ENCODE data around the gene ZDHHC14.
"Not testable (repeated sequence)": the region's sequence is repeated elsewhere in the genome, so short reads cannot be mapped to it uniquely, and the experiment has no call there.

ZDHHC14 gene

DNA sequence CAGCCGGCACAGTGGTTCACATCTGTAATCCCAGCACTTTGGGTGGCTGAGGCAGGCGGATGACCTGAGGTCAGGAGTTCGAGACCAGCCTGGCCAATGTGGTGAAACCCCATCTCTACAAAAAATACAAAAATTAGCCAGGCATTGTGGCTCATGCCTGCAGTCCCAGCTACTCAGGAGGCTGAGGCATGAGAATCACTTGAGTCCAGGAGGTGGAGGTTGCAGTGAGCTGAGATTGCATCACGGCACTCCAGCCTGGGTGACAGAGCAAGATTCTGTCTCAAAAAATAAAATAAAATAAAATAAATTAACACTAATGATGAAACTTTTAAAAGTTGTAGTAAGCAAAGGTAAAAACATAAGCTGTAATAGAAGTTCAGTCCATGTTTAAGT, 82.7 kb downstream of the ZDHHC14 start:
- not testable (repeated sequence) for H3K27ac ChIP-seq (ENCODE audit: low read depth, low read length); H3K56ac ChIP-seq (ENCODE audit: low read length); H3K27me3 ChIP-seq (ENCODE audit: insufficient read depth, low read length, poor library complexity); H2AK5ac ChIP-seq (ENCODE audit: low read length); H3K4me1 ChIP-seq (ENCODE audit: control insufficient read depth, low read depth, low read length); H3K9ac ChIP-seq (ENCODE audit: low read length); H2BK5ac ChIP-seq (ENCODE audit: low read length); H3K4ac ChIP-seq (ENCODE audit: low read depth, low read length); H3K79me2 ChIP-seq (ENCODE audit: control insufficient read depth, insufficient read depth, low read length); H3K23ac ChIP-seq (ENCODE audit: low read length); H4K8ac ChIP-seq (ENCODE audit: low read depth, low read length); H3K18ac ChIP-seq (ENCODE audit: low read length); H3K36me3 ChIP-seq (ENCODE audit: control insufficient read depth, insufficient read depth, low read length); DNase-seq; H2BK120ac ChIP-seq (ENCODE audit: low read depth, low read length); H4K5ac ChIP-seq (ENCODE audit: low read length); H2BK15ac ChIP-seq (replicated peaks; ENCODE audit: low read depth); H3K4me3 ChIP-seq (ENCODE audit: low read length); H3K4me2 ChIP-seq (ENCODE audit: low read length); H3K79me1 ChIP-seq (ENCODE audit: low read length)
- no CpG with 5 or more reads among the region's 4 CpGs for WGBS (ENCODE audit: extremely low coverage, insufficient coverage, low lambda C conversion rate)

DNA sequence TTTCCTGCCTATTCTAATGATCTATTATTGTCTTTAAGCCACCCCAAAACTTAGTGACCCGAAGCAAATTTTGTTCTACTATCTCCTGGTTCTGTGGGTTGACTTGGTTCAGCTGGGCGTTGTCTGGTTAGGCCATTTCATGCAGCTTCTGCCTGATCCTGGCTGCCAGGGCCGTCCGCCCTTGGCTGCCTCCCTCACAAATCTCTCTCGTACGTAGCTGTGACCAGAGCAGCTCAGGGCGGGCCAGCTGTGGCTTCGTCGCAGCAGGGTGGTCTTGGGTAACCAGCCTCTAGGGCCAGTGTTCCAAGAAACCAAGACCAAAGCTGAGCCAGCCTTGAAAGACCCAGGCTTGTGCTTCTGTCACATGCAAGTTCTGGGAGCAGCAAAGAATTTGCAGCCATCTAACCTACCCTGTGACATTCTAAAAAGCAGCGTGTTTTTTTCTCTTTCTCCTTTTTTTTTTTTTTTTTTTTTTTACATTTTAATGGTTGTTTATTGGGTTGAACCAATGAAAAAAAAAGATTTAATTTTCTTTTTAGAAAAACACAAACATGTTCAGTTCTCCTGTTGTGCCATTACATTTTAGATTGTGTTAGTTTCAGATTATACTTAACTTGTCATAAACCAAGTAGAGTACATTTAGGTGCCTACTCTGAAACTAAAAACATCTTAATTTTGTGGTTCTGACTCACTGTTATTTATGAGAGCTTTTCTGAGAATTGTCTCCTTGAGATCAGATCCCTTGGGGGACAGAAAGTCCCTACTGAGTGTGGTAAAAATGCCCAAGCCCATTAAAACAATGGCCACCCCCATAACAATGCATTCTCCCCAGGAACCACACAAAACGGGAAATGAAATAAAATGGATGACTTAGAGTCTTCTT, 83.9 kb downstream of the ZDHHC14 start:
- H4K5ac ChIP-seq (ENCODE audit: low read length) = no peak overlapping the region
- H2AK5ac ChIP-seq (ENCODE audit: low read length) = no peak overlapping the region
- no peak overlapping the region for H3K4me2 ChIP-seq (ENCODE audit: low read length)
- H3K23ac ChIP-seq (ENCODE audit: low read length) = no peak overlapping the region
- no peak overlapping the region for H3K4me3 ChIP-seq (ENCODE audit: low read length)
- H2BK15ac ChIP-seq (replicated peaks; ENCODE audit: low read depth) = no peak overlapping the region
- H3K27ac ChIP-seq (ENCODE audit: low read depth, low read length) = no peak overlapping the region
- H4K8ac ChIP-seq (ENCODE audit: low read depth, low read length) = no peak overlapping the region
- no peaks in the 10 kb centered on the region for H3K79me1 ChIP-seq (ENCODE audit: low read length)
- no peak overlapping the region for H3K4ac ChIP-seq (ENCODE audit: low read depth, low read length)
- H3K36me3 ChIP-seq (ENCODE audit: control insufficient read depth, insufficient read depth, low read length) = no peaks in the 10 kb centered on the region
- H3K18ac ChIP-seq (ENCODE audit: low read length) = no peak overlapping the region
- H3K27me3 ChIP-seq (ENCODE audit: insufficient read depth, low read length, poor library complexity) = no peaks in the 10 kb centered on the region
- H2BK120ac ChIP-seq (ENCODE audit: low read depth, low read length) = no peak overlapping the region
- H3K4me1 ChIP-seq (ENCODE audit: control insufficient read depth, low read depth, low read length) = peaks cover 2% of the 10 kb centered on the region
- no CpG with 5 or more reads among the region's 11 CpGs for WGBS (ENCODE audit: extremely low coverage, insufficient coverage, low lambda C conversion rate)
- H3K9ac ChIP-seq (ENCODE audit: low read length) = no peak overlapping the region
- no peak overlapping the region for H2BK5ac ChIP-seq (ENCODE audit: low read length)
- H3K79me2 ChIP-seq (ENCODE audit: control insufficient read depth, insufficient read depth, low read length) = no peaks in the 10 kb centered on the region
- peak overlapping the region; percentile 57 for H3K56ac ChIP-seq (ENCODE audit: low read length)
- DNase-seq = no peak

DNA sequence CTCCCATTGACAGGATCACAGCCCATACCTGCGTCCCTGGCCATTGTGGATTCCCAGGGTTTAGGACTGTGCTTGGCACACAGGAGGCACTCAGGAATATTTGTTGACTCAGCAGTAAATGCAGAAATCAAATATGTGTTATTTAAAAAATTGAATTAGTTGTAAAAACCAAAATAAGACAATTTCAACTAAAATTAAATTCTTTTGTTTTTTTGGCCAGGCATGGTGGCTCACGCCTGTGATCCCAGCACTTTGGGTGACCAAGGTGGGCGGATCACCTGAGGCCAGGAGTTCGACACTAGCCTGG, 85.3 kb downstream of the ZDHHC14 start:
- Histone ChIP-seq H2BK120ac (ENCODE audit: low read depth, low read length) (no peak overlapping the region), H3K9ac (ENCODE audit: low read length) (no peak overlapping the region), H3K79me2 (ENCODE audit: control insufficient read depth, insufficient read depth, low read length) (no peaks in the 10 kb centered on the region), H3K4me2 (ENCODE audit: low read length) (no peak overlapping the region), H3K36me3 (ENCODE audit: control insufficient read depth, insufficient read depth, low read length) (no peaks in the 10 kb centered on the region), H2BK5ac (ENCODE audit: low read length) (no peak overlapping the region), H2AK5ac (ENCODE audit: low read length) (peak overlapping the region; percentile 40), H3K23ac (ENCODE audit: low read length) (peak overlapping the region; percentile 16), H2BK15ac (replicated peaks; ENCODE audit: low read depth) (no peak overlapping the region), H3K27me3 (ENCODE audit: insufficient read depth, low read length, poor library complexity) (no peaks in the 10 kb centered on the region), H4K8ac (ENCODE audit: low read depth, low read length) (no peak overlapping the region), H3K4ac (ENCODE audit: low read depth, low read length) (no peak overlapping the region), H3K18ac (ENCODE audit: low read length) (no peak overlapping the region), H3K79me1 (ENCODE audit: low read length) (no peaks in the 10 kb centered on the region), H3K56ac (ENCODE audit: low read length) (no peak overlapping the region), H3K4me1 (ENCODE audit: control insufficient read depth, low read depth, low read length) (peaks cover 2% of the 10 kb centered on the region), H3K4me3 (ENCODE audit: low read length) (no peak overlapping the region), H4K5ac (ENCODE audit: low read length) (no peak overlapping the region), H3K27ac (ENCODE audit: low read depth, low read length) (no peak overlapping the region)
- WGBS (ENCODE audit: extremely low coverage, insufficient coverage, low lambda C conversion rate) = no CpG with 5 or more reads among the region's 4 CpGs
- no peak for DNase-seq

DNA sequence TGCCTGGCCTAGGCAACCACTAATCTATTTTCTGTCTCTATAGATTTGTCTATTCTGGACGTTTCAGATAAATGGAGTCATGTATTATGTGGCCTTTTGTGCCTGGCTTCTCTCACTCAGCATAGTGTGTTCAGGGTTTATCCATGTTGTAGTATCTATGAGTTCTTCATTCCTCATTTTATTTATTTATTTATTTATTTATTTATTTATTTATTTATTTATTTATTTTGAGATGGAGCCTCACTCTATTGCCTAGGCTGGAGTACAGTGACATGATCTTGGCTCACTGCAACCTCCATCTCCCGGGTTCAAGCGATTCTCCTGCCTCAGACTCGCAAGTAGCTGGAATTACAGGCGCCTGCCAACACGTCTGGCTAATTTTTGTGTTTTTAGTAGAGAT, 86.3 kb downstream of the ZDHHC14 start:
- DNase-seq; H3K36me3 ChIP-seq (ENCODE audit: control insufficient read depth, insufficient read depth, low read length); H2BK15ac ChIP-seq (replicated peaks; ENCODE audit: low read depth); H4K5ac ChIP-seq (ENCODE audit: low read length); H2BK5ac ChIP-seq (ENCODE audit: low read length); H3K23ac ChIP-seq (ENCODE audit: low read length); H3K79me1 ChIP-seq (ENCODE audit: low read length); H3K4me1 ChIP-seq (ENCODE audit: control insufficient read depth, low read depth, low read length); H3K4ac ChIP-seq (ENCODE audit: low read depth, low read length); H4K8ac ChIP-seq (ENCODE audit: low read depth, low read length); H3K4me2 ChIP-seq (ENCODE audit: low read length); H3K79me2 ChIP-seq (ENCODE audit: control insufficient read depth, insufficient read depth, low read length); H3K27me3 ChIP-seq (ENCODE audit: insufficient read depth, low read length, poor library complexity); H3K4me3 ChIP-seq (ENCODE audit: low read length); H3K9ac ChIP-seq (ENCODE audit: low read length); H3K56ac ChIP-seq (ENCODE audit: low read length); H2AK5ac ChIP-seq (ENCODE audit: low read length); H3K18ac ChIP-seq (ENCODE audit: low read length); H2BK120ac ChIP-seq (ENCODE audit: low read depth, low read length); H3K27ac ChIP-seq (ENCODE audit: low read depth, low read length): not testable (repeated sequence)
- WGBS (ENCODE audit: extremely low coverage, insufficient coverage, low lambda C conversion rate) = no CpG with 5 or more reads among the region's 6 CpGs

DNA sequence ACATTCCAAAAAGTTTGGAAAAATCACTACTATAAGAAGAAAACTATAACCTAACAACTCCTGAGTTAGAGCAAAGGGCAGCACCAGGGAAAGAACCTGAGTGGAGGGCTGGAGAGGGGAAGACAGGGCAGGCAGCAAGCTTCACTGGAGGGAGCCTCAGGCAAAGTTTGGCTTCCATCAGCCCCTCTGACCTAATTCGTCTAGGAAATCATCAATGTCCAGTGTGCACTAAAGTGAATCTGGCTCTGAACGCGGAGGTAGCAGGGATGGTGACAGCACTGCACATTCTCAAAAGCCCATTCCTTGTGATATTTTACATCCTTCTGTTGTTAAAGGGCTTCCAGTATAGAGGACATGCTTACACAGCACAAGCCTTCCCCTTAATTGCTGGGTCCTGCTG, 87.1 kb downstream of the ZDHHC14 start:
- Histone ChIP-seq H3K18ac (ENCODE audit: low read length) (no peak overlapping the region), H4K8ac (ENCODE audit: low read depth, low read length) (no peak overlapping the region), H3K4me2 (ENCODE audit: low read length) (no peak overlapping the region), H3K79me2 (ENCODE audit: control insufficient read depth, insufficient read depth, low read length) (no peaks in the 10 kb centered on the region), H2BK120ac (ENCODE audit: low read depth, low read length) (no peak overlapping the region), H4K5ac (ENCODE audit: low read length) (no peak overlapping the region), H3K4me3 (ENCODE audit: low read length) (no peak overlapping the region), H3K9ac (ENCODE audit: low read length) (no peak overlapping the region), H3K23ac (ENCODE audit: low read length) (no peak overlapping the region), H3K56ac (ENCODE audit: low read length) (no peak overlapping the region), H3K27ac (ENCODE audit: low read depth, low read length) (no peak overlapping the region), H3K4ac (ENCODE audit: low read depth, low read length) (no peak overlapping the region), H2AK5ac (ENCODE audit: low read length) (no peak overlapping the region), H3K36me3 (ENCODE audit: control insufficient read depth, insufficient read depth, low read length) (no peaks in the 10 kb centered on the region), H2BK5ac (ENCODE audit: low read length) (no peak overlapping the region), H3K27me3 (ENCODE audit: insufficient read depth, low read length, poor library complexity) (no peaks in the 10 kb centered on the region), H2BK15ac (replicated peaks; ENCODE audit: low read depth) (no peak overlapping the region), H3K79me1 (ENCODE audit: low read length) (no peaks in the 10 kb centered on the region), H3K4me1 (ENCODE audit: control insufficient read depth, low read depth, low read length) (peaks cover 2% of the 10 kb centered on the region)
- no CpG with 5 or more reads among the region's 3 CpGs for WGBS (ENCODE audit: extremely low coverage, insufficient coverage, low lambda C conversion rate)
- no peak for DNase-seq

DNA sequence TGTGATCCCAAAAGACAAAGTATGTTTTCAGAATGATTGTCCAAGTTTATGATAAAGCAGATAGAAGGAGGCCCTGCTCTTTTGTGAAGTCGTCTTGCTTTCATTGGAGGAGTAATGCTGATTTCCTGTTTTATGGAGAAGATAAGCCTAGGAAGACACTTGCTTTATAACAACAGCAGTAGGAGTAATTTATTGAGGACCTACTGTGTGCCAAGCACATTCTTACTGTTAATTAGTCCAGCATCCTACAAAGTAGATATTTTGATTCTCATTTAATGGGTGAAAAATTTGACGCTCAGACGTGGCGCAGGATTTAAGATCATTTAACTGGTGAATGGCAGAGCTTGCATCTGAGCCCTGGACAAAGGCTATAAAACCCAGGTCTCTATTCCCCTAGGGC, 87.6 kb downstream of the ZDHHC14 start:
- Histone ChIP-seq H3K9ac (ENCODE audit: low read length) (no peak overlapping the region), H2BK120ac (ENCODE audit: low read depth, low read length) (no peak overlapping the region), H3K27me3 (ENCODE audit: insufficient read depth, low read length, poor library complexity) (no peaks in the 10 kb centered on the region), H2AK5ac (ENCODE audit: low read length) (no peak overlapping the region), H4K8ac (ENCODE audit: low read depth, low read length) (no peak overlapping the region), H3K18ac (ENCODE audit: low read length) (no peak overlapping the region), H3K27ac (ENCODE audit: low read depth, low read length) (no peak overlapping the region), H3K23ac (ENCODE audit: low read length) (no peak overlapping the region), H3K79me2 (ENCODE audit: control insufficient read depth, insufficient read depth, low read length) (no peaks in the 10 kb centered on the region), H3K79me1 (ENCODE audit: low read length) (no peaks in the 10 kb centered on the region), H2BK15ac (replicated peaks; ENCODE audit: low read depth) (no peak overlapping the region), H2BK5ac (ENCODE audit: low read length) (no peak overlapping the region), H3K36me3 (ENCODE audit: control insufficient read depth, insufficient read depth, low read length) (no peaks in the 10 kb centered on the region), H3K4me3 (ENCODE audit: low read length) (no peak overlapping the region), H3K4me1 (ENCODE audit: control insufficient read depth, low read depth, low read length) (peaks cover 2% of the 10 kb centered on the region), H3K4ac (ENCODE audit: low read depth, low read length) (no peak overlapping the region), H3K56ac (ENCODE audit: low read length) (no peak overlapping the region), H3K4me2 (ENCODE audit: low read length) (no peak overlapping the region), H4K5ac (ENCODE audit: low read length) (no peak overlapping the region)
- no peak for DNase-seq
- no CpG with 5 or more reads among the region's 4 CpGs for WGBS (ENCODE audit: extremely low coverage, insufficient coverage, low lambda C conversion rate)

All from mesendoderm (in vitro differentiated cells).